Liver (tissue), 9 donors: ENCODE data around the gene MYL6B. TPM values are rescaled to one million over a fixed set of nuclear protein-coding genes. Genes with fewer than 3 reads are reported as not detected.

Experiments used
- DNase-seq: peaks from one replicate; pipeline ENCODE4 v3.0.0-alpha.2; 2017; ENCODE audit warnings: low spot score
- H3K27ac ChIP-seq, 2 donors: one replicate each; pipeline ENCODE4 v1.7.0; 2013; ENCODE audit warnings: inconsistent platforms in 2 of 2, low read length in 2 of 2, control low read depth in 1 of 2, low read depth in 1 of 2, mild to moderate bottlenecking in 1 of 2
- H3K27me3 ChIP-seq, 4 donors: one replicate each; pipeline versions ENCODE4 v1.6.1 to v1.7.0; 2013; ENCODE audit warnings: low read length in 3 of 4, inconsistent platforms in 1 of 4, mild to moderate bottlenecking in 1 of 4, moderate library complexity in 1 of 4; ENCODE audit not compliant: control insufficient read depth in 4 of 4, insufficient read depth in 4 of 4
- H3K36me3 ChIP-seq, 4 donors: one replicate each; pipeline versions ENCODE4 v1.6.1 to v1.7.0; 2013; ENCODE audit warnings: low read length in 3 of 4, mild to moderate bottlenecking in 3 of 4, low read depth in 1 of 4, moderate library complexity in 1 of 4; ENCODE audit not compliant: control insufficient read depth in 4 of 4, insufficient read depth in 3 of 4
- H3K4me1 ChIP-seq, 4 donors: one replicate each; pipeline versions ENCODE4 v1.6.1 to v1.7.0; 2013; ENCODE audit warnings: low read length in 3 of 4, mild to moderate bottlenecking in 3 of 4, moderate library complexity in 1 of 4; ENCODE audit not compliant: control insufficient read depth in 4 of 4, insufficient read depth in 4 of 4
- H3K4me3 ChIP-seq, 3 donors: one replicate each; pipeline versions ENCODE4 v1.6.1 to v1.7.0; 2013; ENCODE audit warnings: low read length in 3 of 3, control low read depth in 1 of 3, low read depth in 1 of 3, mild to moderate bottlenecking in 1 of 3
- H3K9ac ChIP-seq, 2 donors: one replicate each; pipeline ENCODE4 v1.7.0; 2013; ENCODE audit warnings: low read length in 2 of 2, mild to moderate bottlenecking in 2 of 2, moderate library complexity in 2 of 2, control low read depth in 1 of 2, low read depth in 1 of 2
- H3K9me3 ChIP-seq, 4 donors: one replicate each; pipeline versions ENCODE4 v1.6.1 to v1.7.0; 2013; ENCODE audit warnings: low read length in 3 of 4; ENCODE audit not compliant: control insufficient read depth in 4 of 4
- EGR1 ChIP-seq, 2 donors: IDR thresholded peaks; 2 replicates each; pipeline ENCODE4 v1.6.1; 2016 to 2018; ENCODE audit warnings: antibody characterized with exemption in 2 of 2, low read depth in 2 of 2
- FOXA1 ChIP-seq: IDR thresholded peaks from 2 replicates; pipeline ENCODE4 v1.6.1; 2016; ENCODE audit warnings: antibody characterized with exemption
- FOXA2 ChIP-seq: IDR thresholded peaks from 2 replicates; pipeline ENCODE4 v1.6.1; 2016; ENCODE audit warnings: antibody characterized with exemption
- GABPA ChIP-seq, 2 donors: IDR thresholded peaks in 1 of 2; conservative IDR thresholded peaks in 1 of 2; 2 replicates each; pipeline ENCODE4 v1.6.1; 2016; ENCODE audit warnings: antibody characterized with exemption in 2 of 2, mild to moderate bottlenecking in 1 of 2, moderate library complexity in 1 of 2
- HNF4A ChIP-seq, 2 donors: conservative IDR thresholded peaks; 2 replicates each; pipeline ENCODE4 v1.6.1; 2016; ENCODE audit warnings: antibody characterized with exemption in 2 of 2, mild to moderate bottlenecking in 2 of 2
- HNF4G ChIP-seq: IDR thresholded peaks from 2 replicates; pipeline ENCODE4 v1.6.1; 2016; ENCODE audit warnings: antibody characterized with exemption
- JUND ChIP-seq, 2 donors: IDR thresholded peaks; 2 replicates each; pipeline ENCODE4 v1.6.1; 2016; ENCODE audit warnings: antibody characterized with exemption in 2 of 2
- NR2F2 ChIP-seq: IDR thresholded peaks from 2 replicates; pipeline ENCODE4 v1.6.1; 2016; ENCODE audit warnings: antibody characterized with exemption
- RAD21 ChIP-seq, 2 donors: IDR thresholded peaks; 2 replicates each; pipeline ENCODE4 v1.6.1; 2016; ENCODE audit warnings: antibody characterized with exemption in 2 of 2, mild to moderate bottlenecking in 2 of 2
- RXRA ChIP-seq, 2 donors: IDR thresholded peaks; 2 replicates each; pipeline ENCODE4 v1.6.1; 2017 to 2018; ENCODE audit warnings: antibody characterized with exemption in 2 of 2, mild to moderate bottlenecking in 1 of 2
- SP1 ChIP-seq: IDR thresholded peaks from 2 replicates; pipeline ENCODE4 v1.6.1; 2018; ENCODE audit warnings: antibody characterized with exemption, mild to moderate bottlenecking
- TAF1 ChIP-seq: conservative IDR thresholded peaks from 2 replicates; pipeline ENCODE4 v1.6.1; 2016; ENCODE audit warnings: antibody characterized with exemption, mild to moderate bottlenecking
- YY1 ChIP-seq: IDR thresholded peaks from 2 replicates; pipeline ENCODE4 v1.6.1; 2016; ENCODE audit warnings: antibody characterized with exemption, mild to moderate bottlenecking
- WGBS: extraction: QIAGEN DNeasy Blood & Tissue Kit; methylation state at CpG from one replicate; pipeline ENCODE4 v1.1.7; 2013; 5-methylcytosine and 5-hydroxymethylcytosine counted together
- polyA plus RNA-seq, 2 donors: library from polyadenylated mRNA; stranded (reverse) in 1 of 2; unstranded in 1 of 2; fragments of 200-250 nt in 1 of 2; fragments of >200 nt in 1 of 2; fragmentation: Nextera tagmentation in 1 of 2; extraction: Ambion mirVana in 1 of 2; gene quantifications; one replicate each; pipeline versions ENCODE4 v1.2.1 to v1.2.3, GENCODE V29; 2013 to 2015
- total RNA-seq, 2 donors: library from RNA; depleted of rRNA; stranded (reverse); fragments of >200 nt; gene quantifications; one replicate each; pipeline ENCODE4 v1.2.3, GENCODE V29; 2014
- TF ChIP-seq, protein P1 (sequence below): fragments of 150-350 bp; IDR thresholded peaks from 2 replicates; pipeline ENCODE4 v1.5.1; 2017; ENCODE audit warnings: improper control_type of control experiment, low read depth, low read length; ENCODE audit not compliant: missing input control
- TF ChIP-seq, protein P2 (sequence below): IDR thresholded peaks from 2 replicates; pipeline ENCODE4 v1.6.1; 2016; ENCODE audit warnings: antibody characterized with exemption, mild to moderate bottlenecking
- TF ChIP-seq, protein P3 (sequence below): IDR thresholded peaks from 2 replicates; pipeline ENCODE4 v1.6.1; 2016; ENCODE audit warnings: antibody characterized with exemption
- TF ChIP-seq, protein P4 (sequence below): IDR thresholded peaks from 2 replicates; pipeline ENCODE4 v1.6.1; 2016; ENCODE audit warnings: antibody characterized with exemption
- TF ChIP-seq, protein P5 (sequence below): IDR thresholded peaks from 2 replicates; pipeline ENCODE4 v1.6.1; 2016; ENCODE audit warnings: antibody characterized with exemption
- donor health status: healthy.
- donor health status: healthy.
- donor health status: healthy.
- donor health status: healthy.
- donor health status: healthy.

Gene MYL6B
- total and polyA plus RNA-seq, 4 donors = 3.7 to 14.2 (median 12.6) TPM

DNA sequence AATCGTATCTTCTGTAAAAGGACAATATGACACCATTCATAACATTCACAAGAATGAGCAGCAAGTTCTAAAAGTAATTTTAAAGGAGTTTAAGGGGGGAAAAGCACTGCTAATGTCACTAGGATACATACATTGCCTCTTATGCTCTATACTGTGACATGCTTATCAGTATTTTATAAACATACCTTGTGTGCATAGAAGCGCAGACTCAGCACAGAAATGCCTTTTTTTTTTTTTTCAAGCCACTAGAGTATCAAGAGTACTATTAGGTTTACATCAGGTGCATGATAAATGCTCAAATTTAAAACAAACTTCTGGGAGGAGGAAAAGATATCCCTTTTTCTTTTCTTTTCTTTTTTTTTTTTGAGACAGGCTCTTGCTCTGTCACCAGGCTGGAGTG lies 50.5 kb downstream of the MYL6B start:
- no peaks in the 10 kb centered on the region for H3K27me3 ChIP-seq
- H3K4me3 ChIP-seq = no peak overlapping the region
- no peak for TF ChIP-seq SP1
- TF ChIP-seq, protein P1, sequence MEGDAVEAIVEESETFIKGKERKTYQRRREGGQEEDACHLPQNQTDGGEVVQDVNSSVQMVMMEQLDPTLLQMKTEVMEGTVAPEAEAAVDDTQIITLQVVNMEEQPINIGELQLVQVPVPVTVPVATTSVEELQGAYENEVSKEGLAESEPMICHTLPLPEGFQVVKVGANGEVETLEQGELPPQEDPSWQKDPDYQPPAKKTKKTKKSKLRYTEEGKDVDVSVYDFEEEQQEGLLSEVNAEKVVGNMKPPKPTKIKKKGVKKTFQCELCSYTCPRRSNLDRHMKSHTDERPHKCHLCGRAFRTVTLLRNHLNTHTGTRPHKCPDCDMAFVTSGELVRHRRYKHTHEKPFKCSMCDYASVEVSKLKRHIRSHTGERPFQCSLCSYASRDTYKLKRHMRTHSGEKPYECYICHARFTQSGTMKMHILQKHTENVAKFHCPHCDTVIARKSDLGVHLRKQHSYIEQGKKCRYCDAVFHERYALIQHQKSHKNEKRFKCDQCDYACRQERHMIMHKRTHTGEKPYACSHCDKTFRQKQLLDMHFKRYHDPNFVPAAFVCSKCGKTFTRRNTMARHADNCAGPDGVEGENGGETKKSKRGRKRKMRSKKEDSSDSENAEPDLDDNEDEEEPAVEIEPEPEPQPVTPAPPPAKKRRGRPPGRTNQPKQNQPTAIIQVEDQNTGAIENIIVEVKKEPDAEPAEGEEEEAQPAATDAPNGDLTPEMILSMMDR = no peak
- TF ChIP-seq, protein P2, sequence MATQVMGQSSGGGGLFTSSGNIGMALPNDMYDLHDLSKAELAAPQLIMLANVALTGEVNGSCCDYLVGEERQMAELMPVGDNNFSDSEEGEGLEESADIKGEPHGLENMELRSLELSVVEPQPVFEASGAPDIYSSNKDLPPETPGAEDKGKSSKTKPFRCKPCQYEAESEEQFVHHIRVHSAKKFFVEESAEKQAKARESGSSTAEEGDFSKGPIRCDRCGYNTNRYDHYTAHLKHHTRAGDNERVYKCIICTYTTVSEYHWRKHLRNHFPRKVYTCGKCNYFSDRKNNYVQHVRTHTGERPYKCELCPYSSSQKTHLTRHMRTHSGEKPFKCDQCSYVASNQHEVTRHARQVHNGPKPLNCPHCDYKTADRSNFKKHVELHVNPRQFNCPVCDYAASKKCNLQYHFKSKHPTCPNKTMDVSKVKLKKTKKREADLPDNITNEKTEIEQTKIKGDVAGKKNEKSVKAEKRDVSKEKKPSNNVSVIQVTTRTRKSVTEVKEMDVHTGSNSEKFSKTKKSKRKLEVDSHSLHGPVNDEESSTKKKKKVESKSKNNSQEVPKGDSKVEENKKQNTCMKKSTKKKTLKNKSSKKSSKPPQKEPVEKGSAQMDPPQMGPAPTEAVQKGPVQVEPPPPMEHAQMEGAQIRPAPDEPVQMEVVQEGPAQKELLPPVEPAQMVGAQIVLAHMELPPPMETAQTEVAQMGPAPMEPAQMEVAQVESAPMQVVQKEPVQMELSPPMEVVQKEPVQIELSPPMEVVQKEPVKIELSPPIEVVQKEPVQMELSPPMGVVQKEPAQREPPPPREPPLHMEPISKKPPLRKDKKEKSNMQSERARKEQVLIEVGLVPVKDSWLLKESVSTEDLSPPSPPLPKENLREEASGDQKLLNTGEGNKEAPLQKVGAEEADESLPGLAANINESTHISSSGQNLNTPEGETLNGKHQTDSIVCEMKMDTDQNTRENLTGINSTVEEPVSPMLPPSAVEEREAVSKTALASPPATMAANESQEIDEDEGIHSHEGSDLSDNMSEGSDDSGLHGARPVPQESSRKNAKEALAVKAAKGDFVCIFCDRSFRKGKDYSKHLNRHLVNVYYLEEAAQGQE = no peak
- TF ChIP-seq YY1 = no peak
- TF ChIP-seq JUND (IDR thresholded peaks at IDR 0.05) = no peak
- TF ChIP-seq, protein P3, sequence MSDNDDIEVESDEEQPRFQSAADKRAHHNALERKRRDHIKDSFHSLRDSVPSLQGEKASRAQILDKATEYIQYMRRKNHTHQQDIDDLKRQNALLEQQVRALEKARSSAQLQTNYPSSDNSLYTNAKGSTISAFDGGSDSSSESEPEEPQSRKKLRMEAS = no peak
- TF ChIP-seq, protein P4, sequence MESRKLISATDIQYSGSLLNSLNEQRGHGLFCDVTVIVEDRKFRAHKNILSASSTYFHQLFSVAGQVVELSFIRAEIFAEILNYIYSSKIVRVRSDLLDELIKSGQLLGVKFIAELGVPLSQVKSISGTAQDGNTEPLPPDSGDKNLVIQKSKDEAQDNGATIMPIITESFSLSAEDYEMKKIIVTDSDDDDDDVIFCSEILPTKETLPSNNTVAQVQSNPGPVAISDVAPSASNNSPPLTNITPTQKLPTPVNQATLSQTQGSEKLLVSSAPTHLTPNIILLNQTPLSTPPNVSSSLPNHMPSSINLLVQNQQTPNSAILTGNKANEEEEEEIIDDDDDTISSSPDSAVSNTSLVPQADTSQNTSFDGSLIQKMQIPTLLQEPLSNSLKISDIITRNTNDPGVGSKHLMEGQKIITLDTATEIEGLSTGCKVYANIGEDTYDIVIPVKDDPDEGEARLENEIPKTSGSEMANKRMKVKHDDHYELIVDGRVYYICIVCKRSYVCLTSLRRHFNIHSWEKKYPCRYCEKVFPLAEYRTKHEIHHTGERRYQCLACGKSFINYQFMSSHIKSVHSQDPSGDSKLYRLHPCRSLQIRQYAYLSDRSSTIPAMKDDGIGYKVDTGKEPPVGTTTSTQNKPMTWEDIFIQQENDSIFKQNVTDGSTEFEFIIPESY = no peak
- TF ChIP-seq RAD21 (IDR thresholded peaks at IDR 0.05) = no peak
- no peak for TF ChIP-seq TAF1
- no peak for TF ChIP-seq GABPA (IDR thresholded peaks at IDR 0.05 in 1 of 2, conservative IDR thresholded peaks at IDR 0.05 in 1 of 2)
- TF ChIP-seq, protein P5, sequence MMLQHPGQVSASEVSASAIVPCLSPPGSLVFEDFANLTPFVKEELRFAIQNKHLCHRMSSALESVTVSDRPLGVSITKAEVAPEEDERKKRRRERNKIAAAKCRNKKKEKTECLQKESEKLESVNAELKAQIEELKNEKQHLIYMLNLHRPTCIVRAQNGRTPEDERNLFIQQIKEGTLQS = no peak
- TF ChIP-seq HNF4G = no peak
- no peak for TF ChIP-seq NR2F2
- TF ChIP-seq FOXA1 = no peak
- no peak for TF ChIP-seq RXRA (IDR thresholded peaks at IDR 0.05)
- no peak for TF ChIP-seq HNF4A (conservative IDR thresholded peaks at IDR 0.05)
- H3K9ac ChIP-seq = no peak overlapping the region
- H3K4me1 ChIP-seq = peaks cover 0 to 7% (median 2%) of the 10 kb centered on the region in 4 donors
- no peak overlapping the region for H3K27ac ChIP-seq
- no peaks in the 10 kb centered on the region for H3K9me3 ChIP-seq
- no peak for DNase-seq
- 79% methylated on average over 2 of the region's 2 CpGs for WGBS
- peaks cover 4 to 30% (median 21%) of the 10 kb centered on the region in 4 donors for H3K36me3 ChIP-seq

DNA sequence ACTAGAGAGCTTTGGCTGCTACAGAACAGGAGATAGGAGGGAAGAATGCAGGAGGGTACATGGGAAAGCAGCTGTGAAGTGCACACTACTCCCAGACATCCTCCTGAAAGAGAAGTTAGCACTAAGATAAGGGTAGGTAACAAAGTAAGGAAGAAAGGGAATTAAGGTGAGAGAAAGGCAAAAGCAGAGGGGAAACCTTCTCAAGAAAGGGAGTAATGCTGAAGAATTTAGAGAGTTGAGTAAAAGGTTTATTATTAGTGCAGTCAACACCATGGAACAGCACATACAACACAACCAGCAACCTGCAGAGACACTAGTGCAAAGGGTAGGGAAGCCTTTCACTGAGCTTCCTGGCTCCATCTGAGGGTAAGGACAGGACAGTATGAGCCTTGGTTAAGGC lies 51.9 kb downstream of the MYL6B start:
- Histone ChIP-seq H3K27ac (no peak overlapping the region), H3K36me3 (peaks cover 8 to 37% (median 25%) of the 10 kb centered on the region in 4 donors), H3K9ac (no peak overlapping the region), H3K4me3 (no peak overlapping the region), H3K4me1 (peaks cover 0 to 7% (median 2%) of the 10 kb centered on the region in 4 donors), H3K27me3 (no peaks in the 10 kb centered on the region), H3K9me3 (no peaks in the 10 kb centered on the region)
- no peak for DNase-seq
- TF ChIP-seq EGR1 (IDR thresholded peaks at IDR 0.05; ENCODE audit: low read depth in 2 of 2) (no peak), FOXA2 (no peak), NR2F2 (no peak), FOXA1 (no peak), JUND (IDR thresholded peaks at IDR 0.05) (no peak), HNF4A (conservative IDR thresholded peaks at IDR 0.05) (no peak), GABPA (IDR thresholded peaks at IDR 0.05 in 1 of 2, conservative IDR thresholded peaks at IDR 0.05 in 1 of 2) (no peak), YY1 (no peak), SP1 (no peak), RXRA (IDR thresholded peaks at IDR 0.05) (no peak), RAD21 (IDR thresholded peaks at IDR 0.05) (no peak)
- TF ChIP-seq, protein P3 = no peak
- TF ChIP-seq, protein P2 = no peak
- TF ChIP-seq, protein P4 = no peak
